Dendritic cell treated with granulocyte-macrophage colony-stimulating factor and Interleukin-4, amounts not matched to agents 40 ng/mL and 50 ng/mL, for 4 days (primary cell): ENCODE data around the gene TERT.

Experiments
- H3K27ac Mint-ChIP-seq: one replicate; pipeline ENCODE4 v1.8.0; 2022; ENCODE audit warnings: mild to moderate bottlenecking, mixed read lengths
- H3K27me3 Mint-ChIP-seq: one replicate; pipeline ENCODE4 v1.8.0; 2022; ENCODE audit warnings: mild to moderate bottlenecking, mixed read lengths
- H3K36me3 Mint-ChIP-seq: one replicate; pipeline ENCODE4 v1.8.0; 2022; ENCODE audit warnings: low read depth, mixed read lengths
- H3K4me1 Mint-ChIP-seq: one replicate; pipeline ENCODE4 v1.8.0; 2022; ENCODE audit warnings: low read depth, mixed read lengths
- H3K4me3 Mint-ChIP-seq: one replicate; pipeline ENCODE4 v1.8.0; 2022; ENCODE audit warnings: mild to moderate bottlenecking, moderate library complexity, mixed read lengths
- H3K9me3 Mint-ChIP-seq: one replicate; pipeline ENCODE4 v1.8.0; 2022; ENCODE audit warnings: mixed read lengths
- intact Hi-C: fragments of 100-400 bp; cut with micrococcal nuclease; formaldehyde crosslinking; loops from one replicate; pipeline ENCODE4 v1.15.0; 2022

The TERT gene

DNA sequence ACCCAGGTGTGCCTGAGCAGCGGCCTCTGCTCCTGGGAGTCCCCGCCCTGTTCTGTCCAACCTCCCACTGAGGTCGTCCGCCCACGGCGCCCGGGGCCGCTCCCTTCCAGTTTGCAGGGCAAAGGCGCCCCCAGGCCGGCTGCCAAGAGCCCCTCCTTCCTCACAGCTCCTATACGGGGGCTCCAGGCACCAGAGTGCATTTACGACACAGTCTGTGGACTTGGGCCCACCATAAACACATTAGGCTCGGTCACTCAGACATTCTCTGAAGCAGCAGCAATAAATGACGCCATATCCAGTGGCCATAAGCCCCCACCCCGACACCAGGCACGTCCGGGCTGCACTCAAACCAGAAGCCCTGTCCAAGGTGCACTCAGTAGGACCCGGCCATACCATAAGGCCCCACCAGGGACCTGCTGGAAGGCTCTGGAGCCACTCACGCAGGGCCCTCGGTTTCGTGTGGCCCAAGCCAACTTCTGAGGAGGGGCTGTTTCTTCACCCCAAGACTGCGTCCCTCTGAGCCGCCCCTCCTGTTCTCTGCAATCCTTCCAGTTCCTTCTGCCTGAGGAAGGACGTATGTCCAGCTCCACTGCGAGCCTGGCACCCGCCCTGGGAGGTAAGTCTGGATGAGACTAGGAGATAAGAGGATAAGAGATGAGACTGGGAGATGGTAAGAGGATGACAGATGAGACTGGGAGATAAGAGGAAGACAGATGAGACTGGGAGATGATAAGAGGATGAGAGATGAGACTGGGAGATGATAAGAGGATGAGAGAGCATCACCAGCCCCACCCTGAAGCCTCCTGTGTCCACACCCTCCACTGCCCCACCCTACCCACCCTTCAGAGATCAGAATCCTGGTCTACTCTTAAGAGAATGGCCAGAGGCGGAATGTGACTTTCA, 42.9 kb downstream of the TERT start:
- Mint-ChIP-seq H3K9me3 (no peaks in the 10 kb centered on the region), H3K36me3 (no peaks in the 10 kb centered on the region), H3K27me3 (peaks cover under 1% of the 10 kb centered on the region), H3K4me3 (no peak overlapping the region), H3K27ac (no peak overlapping the region), H3K4me1 (no peaks in the 10 kb centered on the region)
- intact Hi-C loops = no loop called here

DNA sequence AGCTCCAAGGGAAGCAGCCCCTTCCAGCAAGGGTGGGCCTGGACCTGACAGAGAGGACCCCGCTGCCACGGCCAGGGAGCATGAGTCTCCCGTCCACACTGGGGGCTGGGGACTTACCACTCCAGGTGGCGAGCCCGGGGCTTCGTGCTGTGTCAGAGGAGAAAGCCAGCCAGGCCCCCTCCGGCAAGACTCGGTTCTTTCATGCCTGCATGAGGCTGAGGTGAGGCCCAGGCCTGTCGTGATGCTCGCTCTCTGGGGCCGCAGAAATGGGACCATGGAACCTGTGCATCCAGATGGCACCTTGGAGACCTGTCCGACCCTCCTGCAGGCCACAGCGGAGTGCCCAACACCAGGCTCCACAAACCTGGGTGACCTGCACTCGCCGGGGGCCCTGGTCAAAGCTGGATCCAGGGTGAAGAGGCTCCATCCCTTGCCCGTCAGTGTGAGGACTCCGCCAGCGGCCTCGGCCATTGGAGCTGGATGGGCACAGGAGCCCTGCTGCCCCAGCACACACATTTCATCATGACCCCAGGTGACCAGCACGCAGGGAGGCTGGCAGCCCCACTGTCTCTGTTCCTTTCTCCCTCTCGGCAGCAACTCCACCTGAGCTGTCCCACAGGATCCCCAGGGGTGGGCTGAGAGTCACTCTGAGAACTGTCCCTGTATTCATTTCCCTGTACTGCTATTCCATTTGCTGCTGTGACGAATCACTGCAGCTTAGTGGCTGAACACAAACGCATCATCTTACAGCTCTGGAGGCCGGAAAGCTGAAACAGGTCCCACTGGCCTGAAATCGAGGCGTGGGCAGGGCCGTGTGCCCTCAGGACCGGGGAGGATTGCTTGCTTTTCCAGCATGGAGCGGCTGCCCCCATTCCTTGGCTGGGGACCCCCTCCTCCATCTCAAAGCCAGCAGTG, 45.2 kb downstream of the TERT start:
- Mint-ChIP-seq H3K4me1 (no peaks in the 10 kb centered on the region), H3K27ac (no peak overlapping the region), H3K27me3 (peaks cover 16% of the 10 kb centered on the region), H3K36me3 (no peaks in the 10 kb centered on the region), H3K9me3 (no peaks in the 10 kb centered on the region), H3K4me3 (no peak overlapping the region)
- intact Hi-C loops = no loop called here

DNA sequence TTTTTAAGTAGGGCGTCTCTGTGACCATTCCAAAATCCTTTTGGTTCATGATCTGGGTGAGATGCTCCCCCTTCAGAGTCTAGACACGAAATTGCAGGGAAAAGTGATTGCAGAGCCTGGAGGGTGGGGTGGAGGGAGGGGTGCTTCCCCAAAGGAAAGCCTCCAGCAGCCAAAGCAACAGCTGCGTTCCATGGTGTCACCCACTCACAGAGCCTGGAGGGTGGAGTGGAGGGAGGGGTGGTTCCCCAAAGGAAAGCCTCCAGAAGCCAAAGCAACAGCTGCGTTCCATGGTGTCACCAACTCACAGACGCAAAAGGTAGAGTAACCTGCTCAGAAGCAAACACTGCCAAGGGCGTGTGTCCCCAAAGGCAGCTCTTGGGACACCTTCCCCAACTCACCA, 47.1 kb downstream of the TERT start:
- intact Hi-C loops = no loop called here
- no peaks in the 10 kb centered on the region for H3K4me1 Mint-ChIP-seq
- H3K27me3 Mint-ChIP-seq = peaks cover 20% of the 10 kb centered on the region
- H3K27ac Mint-ChIP-seq = no peak overlapping the region
- H3K4me3 Mint-ChIP-seq = no peak overlapping the region
- no peaks in the 10 kb centered on the region for H3K9me3 Mint-ChIP-seq
- H3K36me3 Mint-ChIP-seq = no peaks in the 10 kb centered on the region

DNA sequence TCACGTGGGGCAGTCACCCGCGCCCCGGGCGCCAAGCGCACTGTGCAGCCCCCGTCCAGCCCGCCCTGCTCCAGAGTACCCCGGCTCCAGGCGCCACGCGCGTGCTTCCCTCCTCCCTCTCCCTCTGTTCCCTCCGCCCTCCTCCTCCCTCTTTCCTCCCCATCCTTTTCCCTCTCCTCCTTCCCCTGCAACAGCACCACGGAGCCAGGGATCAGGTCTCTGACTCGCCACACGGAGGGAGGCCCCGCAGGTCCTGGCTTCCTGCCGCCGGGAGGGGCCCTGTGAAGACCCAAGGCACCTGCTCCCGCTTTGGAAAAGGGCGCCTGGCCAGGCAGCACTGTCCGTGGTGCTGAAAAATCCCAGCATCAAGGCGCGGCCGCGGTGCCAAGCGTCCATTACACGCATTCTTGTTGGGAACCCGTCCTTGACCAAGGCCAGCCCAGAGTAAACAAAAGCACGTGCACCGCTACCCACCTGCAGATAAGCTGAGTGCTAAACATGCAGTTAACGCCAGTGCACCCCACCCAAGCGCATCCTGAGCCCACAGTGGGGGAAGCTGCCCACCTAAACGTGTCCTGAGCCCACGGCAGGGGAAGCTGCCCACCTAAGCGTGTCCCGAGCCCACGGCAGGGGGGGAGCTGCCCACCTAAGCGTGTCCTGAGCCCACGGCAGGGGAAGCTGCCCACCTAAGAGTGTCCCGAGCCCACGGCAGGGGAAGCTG, 48.0 kb downstream of the TERT start:
- Mint-ChIP-seq H3K4me3 (no peak overlapping the region), H3K4me1 (no peaks in the 10 kb centered on the region), H3K27me3 (peaks cover 20% of the 10 kb centered on the region), H3K27ac (no peak overlapping the region), H3K9me3 (no peaks in the 10 kb centered on the region), H3K36me3 (no peaks in the 10 kb centered on the region)
- intact Hi-C loops = no loop called here

DNA sequence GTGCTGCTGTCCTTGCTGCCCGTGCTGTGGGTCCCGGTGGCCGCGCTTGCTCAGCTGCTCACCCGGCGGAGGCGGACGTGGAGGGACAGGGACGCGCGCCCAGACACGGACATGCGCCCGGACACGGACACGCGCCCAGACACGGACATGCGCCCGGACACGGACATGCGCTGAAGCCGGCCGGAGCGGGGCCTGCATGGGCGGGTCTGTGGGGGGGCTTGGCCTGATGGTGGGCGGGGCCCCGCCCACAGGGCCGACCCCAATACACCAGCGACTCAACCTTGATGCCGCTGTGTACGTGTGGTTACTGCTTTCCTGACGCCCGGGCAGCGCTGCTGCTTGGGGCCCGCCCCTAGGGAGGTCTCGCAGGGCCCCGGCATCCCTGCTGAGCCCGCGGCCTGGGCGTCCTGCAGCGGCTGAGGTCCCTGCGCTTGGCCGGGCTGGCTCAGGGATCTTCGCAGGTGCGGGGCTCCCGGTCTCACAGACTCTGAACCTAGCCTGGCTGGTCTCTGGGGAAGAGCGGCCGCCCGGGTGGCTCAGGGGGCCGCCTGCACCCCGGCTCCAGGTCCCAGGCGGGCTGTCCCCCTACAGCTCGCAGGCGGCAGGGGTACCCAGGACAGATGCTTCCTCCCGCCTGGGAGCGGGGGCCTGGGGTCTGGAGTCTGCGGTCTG, 48.8 kb downstream of the TERT start:
- H3K4me3 Mint-ChIP-seq = no peak overlapping the region
- peaks cover 20% of the 10 kb centered on the region for H3K27me3 Mint-ChIP-seq
- H3K27ac Mint-ChIP-seq = no peak overlapping the region
- intact Hi-C loops = no loop called here
- H3K9me3 Mint-ChIP-seq = no peaks in the 10 kb centered on the region
- H3K36me3 Mint-ChIP-seq = no peaks in the 10 kb centered on the region
- no peaks in the 10 kb centered on the region for H3K4me1 Mint-ChIP-seq

DNA sequence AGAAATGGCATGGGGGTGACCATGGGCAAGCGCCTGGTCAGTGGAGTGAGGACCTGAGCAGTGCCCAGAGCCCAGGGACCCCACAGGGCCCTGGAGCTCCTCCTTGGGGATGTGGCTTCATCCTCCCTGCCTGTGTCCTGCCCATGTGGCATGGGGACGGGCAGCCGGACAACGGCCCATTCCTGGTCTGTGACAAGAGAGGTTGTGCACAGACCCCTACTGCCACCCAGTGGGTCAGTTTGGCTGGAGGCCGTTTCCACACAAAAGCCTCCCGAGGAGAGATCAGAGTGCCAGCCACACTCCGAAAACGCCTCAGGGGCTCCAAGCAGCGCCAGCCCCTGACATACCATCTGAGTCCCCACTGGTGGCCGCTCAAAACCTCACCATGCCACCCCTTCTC, 49.9 kb downstream of the TERT start:
- H3K9me3 Mint-ChIP-seq = no peaks in the 10 kb centered on the region
- peaks cover 20% of the 10 kb centered on the region for H3K27me3 Mint-ChIP-seq
- H3K4me3 Mint-ChIP-seq = no peak overlapping the region
- no peaks in the 10 kb centered on the region for H3K36me3 Mint-ChIP-seq
- intact Hi-C loops = no loop called here
- H3K27ac Mint-ChIP-seq = no peak overlapping the region
- H3K4me1 Mint-ChIP-seq = no peaks in the 10 kb centered on the region

DNA sequence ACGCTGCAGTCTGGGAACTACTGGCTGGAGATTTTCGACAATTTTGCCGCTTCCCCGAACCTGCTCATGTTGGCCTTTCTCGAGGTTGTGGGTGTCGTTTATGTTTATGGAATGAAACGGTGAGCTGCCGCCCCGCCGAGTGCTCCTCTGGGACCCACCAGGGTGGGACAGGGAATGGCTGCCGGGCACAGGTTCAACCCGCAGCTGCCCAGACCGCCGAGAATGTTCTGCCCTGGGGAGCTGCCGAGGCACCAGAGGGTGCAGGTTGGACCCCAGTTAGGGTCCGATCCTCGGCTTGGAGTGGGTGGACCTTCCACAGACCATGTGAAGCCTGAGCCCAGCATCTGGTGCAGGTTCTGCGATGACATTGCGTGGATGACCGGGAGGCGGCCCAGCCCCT, 50.6 kb downstream of the TERT start:
- Mint-ChIP-seq H3K9me3 (no peaks in the 10 kb centered on the region), H3K27me3 (peaks cover 20% of the 10 kb centered on the region), H3K4me1 (no peaks in the 10 kb centered on the region), H3K36me3 (no peaks in the 10 kb centered on the region), H3K4me3 (no peak overlapping the region), H3K27ac (no peak overlapping the region)
- intact Hi-C loops = no loop called here

DNA sequence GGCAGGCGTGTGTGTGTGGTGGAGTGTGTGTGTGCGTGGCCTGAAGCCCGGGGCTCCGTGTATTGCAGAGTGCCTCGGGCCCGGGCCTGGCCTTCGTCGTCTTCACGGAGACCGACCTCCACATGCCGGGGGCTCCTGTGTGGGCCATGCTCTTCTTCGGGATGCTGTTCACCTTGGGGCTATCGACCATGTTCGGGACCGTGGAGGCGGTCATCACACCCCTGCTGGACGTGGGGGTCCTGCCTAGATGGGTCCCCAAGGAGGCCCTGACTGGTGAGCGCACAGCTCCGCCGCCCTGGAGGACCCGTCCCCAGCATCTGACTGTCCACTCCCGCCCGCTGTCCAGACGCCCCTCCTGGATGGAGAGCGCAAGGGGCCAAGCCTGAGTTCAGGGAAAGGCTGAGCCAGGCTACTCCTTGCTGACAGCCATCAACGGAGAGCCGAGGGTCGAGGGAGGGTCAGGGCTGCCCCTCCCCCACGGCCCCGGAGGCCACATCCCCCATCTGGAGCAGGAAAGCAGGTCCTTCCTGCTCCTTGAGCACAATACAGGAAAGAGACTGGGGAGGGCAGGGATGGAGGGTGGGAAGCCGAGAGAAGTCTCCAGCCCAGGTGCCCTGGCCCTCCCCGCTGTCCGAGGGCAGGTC, 51.3 kb downstream of the TERT start:
- H3K9me3 Mint-ChIP-seq = no peaks in the 10 kb centered on the region
- no peak overlapping the region for H3K4me3 Mint-ChIP-seq
- H3K27me3 Mint-ChIP-seq = peaks cover 20% of the 10 kb centered on the region
- no peaks in the 10 kb centered on the region for H3K36me3 Mint-ChIP-seq
- intact Hi-C loops = no loop called here
- H3K4me1 Mint-ChIP-seq = no peaks in the 10 kb centered on the region
- H3K27ac Mint-ChIP-seq = no peak overlapping the region

DNA sequence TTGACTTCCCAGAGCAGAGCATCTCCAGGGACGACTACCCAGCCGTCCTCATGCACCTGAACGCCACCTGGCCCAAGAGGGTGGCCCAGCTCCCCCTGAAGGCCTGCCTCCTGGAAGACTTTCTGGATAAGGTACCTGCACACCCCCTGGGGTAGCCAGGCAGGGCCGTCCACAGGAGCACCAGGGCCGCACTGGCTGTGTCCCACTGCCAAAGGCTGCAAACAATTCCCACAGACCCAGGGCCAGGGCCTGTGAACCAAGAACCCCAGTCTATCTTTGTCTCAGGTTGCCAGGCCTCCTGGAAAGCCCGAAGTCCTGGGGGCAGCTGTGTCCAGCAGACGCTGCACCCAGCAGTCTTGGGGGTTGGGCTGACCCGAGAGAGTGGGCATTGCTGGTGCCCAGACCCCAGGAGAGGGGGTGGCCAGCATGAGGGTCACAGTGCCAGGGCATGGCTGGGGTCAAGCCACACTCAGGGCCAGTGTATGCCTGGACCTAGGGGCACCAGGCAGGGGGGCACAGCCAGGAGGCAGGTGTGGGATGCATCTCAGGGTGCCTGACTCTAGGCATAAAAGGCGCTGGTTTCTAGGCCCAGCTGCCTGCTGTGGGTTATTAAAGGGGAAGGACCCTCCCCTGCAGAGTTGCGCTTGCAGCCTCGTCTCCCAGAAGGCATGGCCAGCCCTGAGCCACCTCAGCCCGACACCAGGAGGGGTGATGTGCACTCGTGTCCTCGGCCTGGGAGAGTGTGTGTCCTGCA, 52.0 kb downstream of the TERT start:
- Mint-ChIP-seq H3K9me3 (no peaks in the 10 kb centered on the region), H3K27me3 (peaks cover 20% of the 10 kb centered on the region), H3K27ac (no peak overlapping the region), H3K36me3 (no peaks in the 10 kb centered on the region), H3K4me1 (no peaks in the 10 kb centered on the region), H3K4me3 (no peak overlapping the region)
- intact Hi-C loops = no loop called here

DNA sequence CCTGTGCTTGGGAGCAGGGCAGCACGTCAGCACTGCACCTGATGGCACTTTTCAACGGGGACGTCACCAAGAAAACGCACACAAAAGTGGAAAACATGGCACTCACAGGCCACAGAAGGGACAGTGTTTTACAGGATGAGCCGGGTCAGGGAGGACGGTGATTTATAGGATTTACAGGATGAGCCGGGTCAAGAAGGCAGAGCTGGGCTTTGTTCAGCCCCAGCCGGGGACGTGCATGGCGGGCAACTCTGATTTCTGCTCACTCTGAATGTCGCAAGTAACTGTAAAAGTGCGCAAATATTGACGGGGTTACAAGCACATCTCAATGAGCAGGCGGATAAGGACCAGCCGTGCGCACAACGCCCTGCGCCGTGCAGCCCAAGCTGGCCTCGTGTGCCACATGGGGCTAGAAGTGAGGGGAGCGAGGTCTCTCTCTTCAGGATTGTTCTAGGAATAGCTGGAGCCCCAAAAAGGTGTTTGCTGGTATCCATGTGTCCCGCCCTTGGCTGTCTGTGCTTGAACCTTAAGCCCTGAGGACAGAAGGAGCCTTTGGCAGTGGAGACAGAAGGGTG, 53.3 kb downstream of the TERT start:
- Mint-ChIP-seq H3K27me3 (peaks cover 16% of the 10 kb centered on the region), H3K4me1 (no peaks in the 10 kb centered on the region), H3K9me3 (no peaks in the 10 kb centered on the region), H3K4me3 (no peak overlapping the region), H3K36me3 (no peaks in the 10 kb centered on the region), H3K27ac (no peak overlapping the region)
- intact Hi-C loops = no loop called here

DNA sequence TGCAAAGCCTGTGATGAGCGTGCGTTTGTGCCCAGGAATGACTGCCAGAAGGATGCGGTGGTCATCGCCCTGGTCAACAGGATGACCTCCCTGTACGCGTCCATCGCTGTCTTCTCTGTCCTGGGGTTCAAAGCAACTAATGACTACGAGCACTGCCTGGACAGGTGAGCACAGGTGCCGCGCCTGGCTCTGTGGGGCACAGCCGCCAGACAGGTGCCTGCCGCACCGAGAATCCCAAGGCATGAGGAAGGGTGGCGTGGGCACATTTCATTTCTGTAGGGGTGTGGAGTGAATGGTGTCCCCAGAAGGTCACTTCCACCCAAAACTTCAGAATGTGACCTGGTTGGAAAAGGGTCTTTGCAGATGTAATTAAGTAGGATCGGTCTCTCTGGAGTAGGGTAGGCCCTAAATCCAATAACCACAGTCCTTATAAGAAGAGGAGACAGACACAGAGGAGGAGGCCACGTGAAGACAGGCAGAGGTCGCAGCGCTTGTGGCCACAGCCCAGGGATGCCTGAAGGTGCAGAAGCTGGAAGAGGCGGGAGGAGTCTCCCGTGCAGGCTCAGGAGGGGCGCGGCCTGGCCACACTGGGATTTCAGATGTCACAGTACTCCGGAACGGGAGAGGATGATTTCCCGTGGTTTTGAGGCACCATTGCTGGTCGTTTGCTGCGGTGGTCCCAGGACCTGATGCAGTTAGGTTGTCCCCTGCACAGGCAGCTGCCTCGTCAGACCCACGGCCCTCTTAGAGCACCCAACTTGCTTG, 54.2 kb downstream of the TERT start:
- H3K4me3 Mint-ChIP-seq = no peak overlapping the region
- H3K4me1 Mint-ChIP-seq = no peaks in the 10 kb centered on the region
- no peak overlapping the region for H3K27ac Mint-ChIP-seq
- peaks cover 11% of the 10 kb centered on the region for H3K27me3 Mint-ChIP-seq
- intact Hi-C loops = no loop called here
- H3K9me3 Mint-ChIP-seq = peaks cover 8% of the 10 kb centered on the region
- H3K36me3 Mint-ChIP-seq = no peaks in the 10 kb centered on the region
